HEK293T (cell line): Measurements from ENCODE around the gene ELL.

Experiments used
- CTCF ChIA-PET: fragments of 350-600 bp; formaldehyde crosslinking; extraction: SDS; loops from one replicate; lab custom pipeline; 2021; ENCODE audit warnings: antibody characterized with exemption, inconsistent platforms; lab: Yijun Ruan, JAX
- POLR2A ChIA-PET: fragments of 350-600 bp; formaldehyde crosslinking; extraction: SDS; loops from one replicate; lab custom pipeline; 2020; ENCODE audit warnings: antibody characterized with exemption, inconsistent platforms; lab: Yijun Ruan, JAX
- DNase-seq: peaks from one replicate; pipeline ENCODE4 v3.0.0; 2012; ENCODE audit warnings: mixed read lengths; ENCODE audit errors: extremely low spot score
- ARNT ChIP-seq: fragments of 450-650 bp; IDR thresholded peaks from 2 replicates; pipeline ENCODE4 v1.6.1; 2017; ENCODE audit warnings: mild to moderate bottlenecking
- BHLHE40 ChIP-seq: fragments of 450-650 bp; IDR thresholded peaks from 2 replicates; pipeline ENCODE4 v1.6.1; 2016; ENCODE audit warnings: mild to moderate bottlenecking, moderate library complexity, borderline replicate concordance
- CTBP1 ChIP-seq: fragments of 450-650 bp; IDR thresholded peaks from 2 replicates; pipeline ENCODE4 v1.6.1; 2016; ENCODE audit warnings: borderline replicate concordance
- ELF4 ChIP-seq: fragments of 450-650 bp; IDR thresholded peaks from 2 replicates; pipeline ENCODE4 v1.6.1; 2017; ENCODE audit warnings: antibody characterized with exemption
- FOXA1 ChIP-seq: fragments of 450-650 bp; IDR thresholded peaks from 2 replicates; pipeline ENCODE4 v1.6.1; 2016; ENCODE audit warnings: mild to moderate bottlenecking
- FOXK2 ChIP-seq: fragments of 450-650 bp; IDR thresholded peaks from 2 replicates; pipeline ENCODE4 v1.6.1; 2016; ENCODE audit warnings: mild to moderate bottlenecking
- FOXM1 ChIP-seq: fragments of 450-650 bp; IDR thresholded peaks from 2 replicates; pipeline ENCODE4 v1.6.1; 2017; ENCODE audit warnings: mild to moderate bottlenecking, borderline replicate concordance
- HDGF ChIP-seq: fragments of 450-650 bp; IDR thresholded peaks from 2 replicates; pipeline ENCODE4 v1.6.1; 2017; ENCODE audit warnings: antibody characterized with exemption, borderline replicate concordance
- L3MBTL2 ChIP-seq: fragments of 450-650 bp; conservative IDR thresholded peaks from 2 replicates; pipeline ENCODE4 v1.6.1; 2016; ENCODE audit warnings: mild to moderate bottlenecking
- LEF1 ChIP-seq: fragments of 450-650 bp; IDR thresholded peaks from 2 replicates; pipeline ENCODE4 v1.6.1; 2017; ENCODE audit warnings: mild to moderate bottlenecking, borderline replicate concordance
- NFRKB ChIP-seq: fragments of 450-650 bp; IDR thresholded peaks from 2 replicates; pipeline ENCODE4 v1.6.1; 2016; ENCODE audit warnings: mild to moderate bottlenecking, moderate library complexity
- SP1 ChIP-seq: fragments of 450-650 bp; IDR thresholded peaks from 2 replicates; pipeline ENCODE4 v1.6.1; 2017
- SUZ12 ChIP-seq: fragments of 450-650 bp; IDR thresholded peaks from 2 replicates; pipeline ENCODE4 v1.6.1; 2016; ENCODE audit warnings: mild to moderate bottlenecking
- TARDBP ChIP-seq: fragments of 450-650 bp; IDR thresholded peaks from 2 replicates; pipeline ENCODE4 v1.6.1; 2016
- ZNF384 ChIP-seq: fragments of 450-650 bp; IDR thresholded peaks from 2 replicates; pipeline ENCODE4 v1.6.1; 2016
- TF ChIP-seq, protein P1 (sequence below): fragments of 450-650 bp; IDR thresholded peaks from 2 replicates; pipeline ENCODE4 v1.6.1; 2016

Gene ELL

DNA sequence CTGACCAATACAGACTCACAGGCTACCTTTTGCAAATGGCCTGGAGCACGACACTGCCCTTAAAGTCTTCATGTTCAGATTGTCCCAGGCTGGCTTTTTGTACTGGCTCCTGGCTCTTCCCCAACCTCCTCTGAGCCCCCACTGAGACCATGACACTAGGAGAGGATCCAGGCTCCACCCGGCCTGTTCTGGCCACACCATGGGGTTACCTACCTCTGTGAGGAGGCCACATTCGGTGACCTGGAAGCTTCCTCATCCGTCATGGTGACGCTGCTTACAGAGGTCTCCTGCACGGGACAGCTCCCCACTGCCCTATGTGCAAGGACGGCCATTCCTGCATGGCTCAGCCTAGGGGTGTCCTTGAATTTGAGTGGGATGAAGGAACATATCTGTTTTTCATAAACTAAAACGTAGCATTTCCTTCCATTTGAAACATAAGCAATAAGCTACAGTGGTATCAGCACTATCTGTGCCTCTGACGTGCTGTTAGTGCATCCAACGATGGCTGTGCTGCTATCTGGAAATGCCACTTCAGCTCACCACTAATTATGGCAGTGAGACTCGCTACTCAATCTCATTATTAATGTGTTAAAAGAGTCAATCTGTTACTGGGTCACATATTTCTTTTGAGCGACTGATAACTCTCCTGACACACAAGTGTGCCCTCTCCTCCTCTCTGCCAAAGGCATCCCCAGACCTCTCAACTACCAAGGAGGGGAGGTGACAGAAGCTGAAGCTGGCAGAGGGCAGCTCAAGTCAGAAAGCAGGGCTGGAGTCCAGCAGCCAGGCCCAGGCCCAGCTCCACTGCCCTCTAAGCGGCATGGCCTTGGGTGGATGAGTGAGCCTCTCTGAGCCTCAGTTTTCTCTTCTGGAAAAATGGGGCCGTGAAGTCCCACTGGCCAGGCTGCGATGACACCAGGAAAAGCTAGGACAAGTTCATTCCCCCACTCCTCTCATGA is 29.6 kb downstream of the ELL start:
- no peak for DNase-seq
- TF ChIP-seq LEF1 (no peak), FOXA1 (no peak), FOXK2 (no peak)
- ChIA-PET CTCF (interaction anchor here (0.5 to 1.8 kb wide), 4 partner anchors 16 to 31 kb away, joined by 3 to 4 read pairs (median 4); no protein-coding TSS in a partner anchor), POLR2A (interaction anchor here (0.8 to 2.0 kb wide), 2 partner anchors 10 to 65 kb away, joined by 3 to 4 read pairs; partner anchors contain the start of gene KXD1)

DNA sequence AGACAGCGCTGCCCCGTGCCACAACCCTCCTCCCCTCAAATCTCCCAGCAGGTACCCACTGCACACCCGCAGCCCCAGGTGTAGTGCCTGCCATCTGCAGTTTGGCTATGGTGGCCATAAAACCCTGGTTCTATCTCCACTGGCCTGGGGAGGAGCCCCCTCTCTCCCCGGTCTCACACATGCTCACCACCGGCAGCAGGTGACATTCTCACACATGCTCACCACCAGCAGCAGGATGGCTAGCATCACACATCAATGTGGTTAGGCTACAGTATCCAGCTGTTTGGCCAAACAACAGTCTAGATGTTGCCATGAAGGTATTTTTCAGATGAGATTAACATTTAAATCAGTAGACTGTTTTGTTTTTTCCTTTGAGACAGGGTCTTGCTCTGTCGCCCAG is 31.1 kb downstream of the ELL start:
- DNase-seq: no peak
- ChIA-PET CTCF (interaction anchor here (1.3 kb wide), 1 partner anchor 10 kb away, joined by 3 read pairs; no protein-coding TSS in a partner anchor), POLR2A (no interaction called here)
- TF ChIP-seq ARNT: no peak
- no peak for TF ChIP-seq SP1
- TF ChIP-seq, protein P1, sequence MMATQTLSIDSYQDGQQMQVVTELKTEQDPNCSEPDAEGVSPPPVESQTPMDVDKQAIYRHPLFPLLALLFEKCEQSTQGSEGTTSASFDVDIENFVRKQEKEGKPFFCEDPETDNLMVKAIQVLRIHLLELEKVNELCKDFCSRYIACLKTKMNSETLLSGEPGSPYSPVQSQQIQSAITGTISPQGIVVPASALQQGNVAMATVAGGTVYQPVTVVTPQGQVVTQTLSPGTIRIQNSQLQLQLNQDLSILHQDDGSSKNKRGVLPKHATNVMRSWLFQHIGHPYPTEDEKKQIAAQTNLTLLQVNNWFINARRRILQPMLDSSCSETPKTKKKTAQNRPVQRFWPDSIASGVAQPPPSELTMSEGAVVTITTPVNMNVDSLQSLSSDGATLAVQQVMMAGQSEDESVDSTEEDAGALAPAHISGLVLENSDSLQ: no peak
- no peak for TF ChIP-seq CTBP1

DNA sequence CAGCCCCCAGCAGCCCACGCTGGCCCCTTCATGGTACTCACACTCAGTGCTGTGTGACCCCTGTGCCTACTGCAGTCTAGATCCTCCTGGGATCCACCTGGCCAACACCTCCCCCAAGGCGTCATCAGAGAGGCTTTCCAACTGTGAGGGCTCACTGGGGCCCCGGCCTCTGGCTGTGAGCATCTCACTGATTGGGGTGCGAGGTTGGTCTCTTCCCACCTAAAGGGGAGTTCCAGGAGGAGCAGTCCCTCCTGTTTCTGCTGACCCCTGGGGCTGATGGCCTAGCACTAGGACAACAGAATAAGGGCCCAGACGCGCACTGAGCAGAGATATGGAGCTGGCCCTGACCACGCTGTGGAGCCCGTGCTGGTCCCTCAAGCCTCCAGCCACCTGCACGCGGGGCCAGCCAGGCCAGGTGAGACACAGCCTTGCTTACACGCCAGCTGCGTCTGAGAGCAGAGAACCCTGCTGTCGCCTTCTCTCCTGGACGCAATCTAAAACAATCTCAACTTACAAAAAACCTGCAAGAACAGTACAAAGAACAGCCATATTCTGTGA is 32.2 kb downstream of the ELL start:
- ChIA-PET CTCF (interaction anchor here (1.3 kb wide), 1 partner anchor 11 kb away, joined by 3 read pairs; no protein-coding TSS in a partner anchor), POLR2A (interaction anchor here (1.1 kb wide), 1 partner anchor 82 kb away, joined by 4 read pairs; the partner anchor contains the start of gene UBA52)
- no peak for DNase-seq
- TF ChIP-seq LEF1 (no peak), FOXA1 (no peak), BHLHE40 (no peak), HDGF (no peak), FOXK2 (no peak), ARNT (no peak), ELF4 (no peak), SUZ12 (no peak), L3MBTL2 (no peak), CTBP1 (no peak), FOXM1 (no peak), TARDBP (no peak), ZNF384 (no peak), SP1 (no peak), NFRKB (no peak)
- TF ChIP-seq, protein P1: no peak

DNA sequence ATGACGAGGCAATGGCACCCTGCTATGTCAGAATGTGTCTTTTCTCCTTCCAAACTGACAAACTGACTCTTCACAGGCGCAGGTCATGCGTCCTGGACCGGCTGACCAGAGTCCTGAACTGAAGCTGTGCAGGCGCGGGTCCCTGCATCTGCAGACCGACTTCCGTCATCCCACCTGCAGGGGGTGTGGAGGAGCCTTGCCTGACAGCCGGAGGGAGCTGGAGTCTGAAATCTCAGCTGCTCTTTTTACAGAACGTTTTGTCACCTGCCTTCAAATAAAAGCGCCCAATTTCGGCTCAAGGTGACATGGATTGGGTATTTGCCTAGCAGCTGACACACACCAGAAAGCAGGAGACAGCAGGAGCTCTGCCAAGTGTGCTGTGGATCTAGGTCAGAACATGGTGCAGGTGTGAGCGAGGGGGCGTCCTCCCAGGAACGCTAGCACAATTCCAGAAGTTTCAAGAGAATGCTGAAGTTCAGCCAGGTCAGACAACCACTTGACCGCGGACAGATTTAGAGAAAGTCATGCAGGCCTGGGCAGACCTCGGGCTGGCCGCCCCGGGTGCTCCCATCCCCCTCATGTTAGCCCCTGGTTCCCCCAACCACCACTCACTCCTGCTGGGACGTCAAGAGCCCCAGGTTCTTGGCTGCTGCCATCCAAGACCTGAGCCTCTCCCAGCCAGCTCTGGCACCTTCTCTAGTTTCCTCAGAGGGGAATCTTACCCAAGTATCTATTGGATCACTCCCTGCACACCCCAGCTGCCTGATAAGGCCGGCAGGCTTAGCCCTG is 32.8 kb downstream of the ELL start:
- ChIA-PET CTCF (interaction anchor here (0.5 to 1.7 kb wide), 10 partner anchors 8 to 39 kb away, joined by 3 to 7 read pairs (median 4); no protein-coding TSS in a partner anchor), POLR2A (interaction anchor here (0.9 to 1.1 kb wide), 2 partner anchors 32 to 83 kb away, joined by 4 read pairs; partner anchors contain the start of gene UBA52)
- DNase-seq: peak; percentile 66
- TF ChIP-seq LEF1 (no peak), BHLHE40 (no peak), FOXM1 (no peak), FOXK2 (no peak), L3MBTL2 (no peak), ELF4 (no peak), ARNT (no peak), NFRKB (no peak), FOXA1 (no peak), TARDBP (no peak), CTBP1 (no peak), ZNF384 (no peak), HDGF (no peak), SUZ12 (no peak), SP1 (no peak)
- TF ChIP-seq, protein P1: no peak

DNA sequence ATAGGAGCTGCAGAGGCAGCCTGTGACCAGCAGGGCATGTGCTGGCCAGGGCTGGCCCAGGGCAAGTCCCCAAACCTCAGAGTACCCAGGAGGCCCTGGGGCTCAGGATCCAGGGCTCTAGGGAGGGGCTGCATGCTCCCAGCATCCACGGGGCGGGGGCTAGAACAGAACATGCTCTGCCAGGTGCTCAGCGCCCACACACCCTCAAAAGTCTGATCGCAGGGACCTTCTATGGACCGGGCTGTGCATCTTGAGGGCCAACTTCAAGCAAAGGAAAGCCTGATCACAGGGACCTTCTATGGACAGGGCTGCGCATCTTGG is 33.5 kb downstream of the ELL start:
- DNase-seq: no peak
- ChIA-PET CTCF (interaction anchor here (0.9 to 1.7 kb wide), 7 partner anchors 9 to 32 kb away, joined by 3 to 7 read pairs (median 4); no protein-coding TSS in a partner anchor), POLR2A (interaction anchor here (0.9 to 1.1 kb wide), 2 partner anchors 33 to 83 kb away, joined by 4 read pairs; partner anchors contain the start of gene UBA52)
- TF ChIP-seq BHLHE40: no peak
